HK-2 (cell line): ENCODE results near the gene AREG.

Experiments
- DNase-seq: peaks from one replicate; pipeline ENCODE4 v3.0.0-alpha.2; 2018; ENCODE audit not compliant: unreplicated experiment

Gene AREG

GRCh38 chr4:74463123-74463522, 18.2 kb downstream of the AREG start:
- DNase-seq, result no peak

GRCh38 chr4:74464291-74464690, 19.4 kb downstream of the AREG start:
- DNase-seq, result no peak

GRCh38 chr4:74466242-74466641, 21.3 kb downstream of the AREG start:
- no peak for DNase-seq

- no peak for DNase-seq
Measured at GRCh38 chr4:74471264-74471663, 26.3 kb downstream of the AREG start.

DNA sequence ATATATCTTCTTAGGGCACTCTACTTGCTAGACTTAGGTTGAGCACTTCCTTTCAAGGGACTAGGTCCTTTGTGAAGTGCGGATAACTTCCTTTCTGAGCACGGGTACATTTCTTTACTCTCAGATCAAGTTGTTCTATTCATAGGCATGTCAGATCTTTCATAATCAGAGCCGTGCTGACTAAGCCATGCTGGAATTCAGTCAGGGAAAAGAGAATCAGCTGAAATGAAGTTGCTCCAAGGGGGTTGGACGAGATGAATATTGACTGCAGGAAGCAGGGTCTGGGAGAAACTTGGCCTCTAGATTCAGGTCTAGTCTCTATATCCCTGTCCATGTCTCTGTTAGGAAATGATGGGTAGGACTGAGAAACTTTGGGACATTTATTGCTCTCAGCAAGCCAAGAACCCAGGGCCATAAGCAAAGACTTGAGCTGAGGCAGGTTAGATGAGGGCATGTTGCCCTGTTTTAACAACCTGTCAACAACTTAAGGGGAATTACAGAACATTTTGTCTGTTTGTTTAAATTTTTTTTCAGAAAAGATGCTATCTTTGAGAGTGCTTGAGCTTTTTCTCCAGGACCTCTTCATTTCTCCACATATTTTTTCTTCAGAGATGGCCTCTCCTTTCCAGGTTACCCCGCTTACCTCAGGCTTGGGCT, 28.3 kb downstream of the AREG start:
- DNase-seq, result peak; percentile 43

GRCh38 chr4:74474345-74475090, 29.6 kb downstream of the AREG start:
- no peak for DNase-seq

- no peak for DNase-seq
Measured at GRCh38 chr4:74475091-74475800, 30.3 kb downstream of the AREG start.

GRCh38 chr4:74475946-74476345, 31.0 kb downstream of the AREG start:
- no peak for DNase-seq

GRCh38 chr4:74479009-74479408, 34.1 kb downstream of the AREG start:
- DNase-seq, result no peak

DNA sequence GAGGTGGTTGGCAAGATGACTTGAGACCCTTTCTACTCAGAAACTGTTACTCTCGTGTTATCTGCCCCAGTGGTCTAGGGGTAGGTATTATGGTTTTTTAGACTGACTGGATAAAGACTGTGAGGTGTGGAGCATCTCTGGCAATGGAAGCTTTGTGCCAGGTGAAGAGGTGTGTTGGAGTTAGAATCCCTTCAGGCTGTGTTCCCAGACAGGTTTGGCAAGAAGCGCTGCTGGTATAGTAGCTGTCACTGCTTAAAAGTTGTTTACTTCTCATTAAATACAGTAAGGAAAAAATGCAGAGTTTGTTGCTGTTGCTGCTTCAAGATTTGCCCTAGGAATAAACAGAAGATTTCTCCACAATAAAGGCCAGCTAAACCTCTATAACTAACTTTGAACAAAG, 35.3 kb downstream of the AREG start:
- DNase-seq, result no peak

GRCh38 chr4:74481891-74482609, 37.1 kb downstream of the AREG start:
- no peak for DNase-seq

DNA sequence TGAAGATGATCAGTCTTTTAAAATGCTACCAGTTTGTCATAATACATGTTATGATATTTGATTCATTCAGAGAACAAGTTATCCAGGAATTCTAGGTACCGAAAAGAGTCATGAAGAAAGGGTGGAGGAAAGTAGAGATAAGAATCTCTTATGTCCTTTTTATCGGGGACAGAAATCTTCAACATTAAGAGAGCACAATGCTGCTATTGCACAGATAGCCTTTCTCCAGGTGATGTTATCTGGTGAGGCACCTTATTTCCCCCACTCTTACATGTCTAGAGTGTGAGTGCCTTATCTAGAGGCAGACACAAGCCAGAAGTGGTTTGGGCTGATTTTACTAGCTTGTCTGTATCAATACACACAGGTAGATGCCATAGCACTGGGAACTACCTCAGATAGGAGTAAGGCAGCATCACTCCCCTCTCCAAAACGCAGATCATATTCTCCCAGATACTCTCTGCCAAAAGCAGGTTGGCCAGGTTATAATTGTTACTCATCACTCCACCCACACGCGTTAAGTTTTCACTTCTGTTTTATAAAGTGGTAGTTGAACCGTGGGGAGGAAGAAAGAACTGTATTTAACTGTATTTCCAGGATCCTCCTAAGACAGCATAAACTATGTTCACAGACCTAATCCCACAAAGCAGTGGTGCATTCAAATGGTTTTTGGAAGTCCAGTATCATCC, 38.4 kb downstream of the AREG start:
- no peak for DNase-seq

GRCh38 chr4:74486905-74487304, 42.0 kb downstream of the AREG start:
- DNase-seq, result no peak

DNA sequence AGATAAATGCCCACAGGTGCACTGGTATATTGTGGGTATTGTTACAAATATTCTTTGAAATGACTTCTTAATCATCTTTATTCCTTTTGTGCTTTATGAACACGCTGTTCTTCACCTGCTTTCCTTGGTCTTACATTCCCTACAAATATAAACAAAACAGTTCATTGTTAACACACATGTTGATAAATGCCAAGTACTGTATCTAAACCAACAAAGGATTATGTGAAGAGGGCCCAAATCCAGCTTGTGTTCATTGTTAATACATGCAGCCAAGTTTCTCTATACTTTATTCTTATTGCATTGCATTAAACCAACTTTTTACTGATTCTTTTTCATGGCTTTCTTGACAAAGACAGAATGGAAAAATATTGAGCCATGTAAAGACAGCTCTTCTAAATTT, 42.8 kb downstream of the AREG start:
- no peak for DNase-seq

- no peak for DNase-seq
Measured at GRCh38 chr4:74490736-74491135, 45.8 kb downstream of the AREG start.

- peak; percentile 25 for DNase-seq
Measured at GRCh38 chr4:74499986-74500781, 55.2 kb downstream of the AREG start.

- DNase-seq, result no peak
Measured at GRCh38 chr4:74501579-74501978, 56.6 kb downstream of the AREG start.

- no peak for DNase-seq
Measured at GRCh38 chr4:74503580-74503979, 58.6 kb downstream of the AREG start.

DNA sequence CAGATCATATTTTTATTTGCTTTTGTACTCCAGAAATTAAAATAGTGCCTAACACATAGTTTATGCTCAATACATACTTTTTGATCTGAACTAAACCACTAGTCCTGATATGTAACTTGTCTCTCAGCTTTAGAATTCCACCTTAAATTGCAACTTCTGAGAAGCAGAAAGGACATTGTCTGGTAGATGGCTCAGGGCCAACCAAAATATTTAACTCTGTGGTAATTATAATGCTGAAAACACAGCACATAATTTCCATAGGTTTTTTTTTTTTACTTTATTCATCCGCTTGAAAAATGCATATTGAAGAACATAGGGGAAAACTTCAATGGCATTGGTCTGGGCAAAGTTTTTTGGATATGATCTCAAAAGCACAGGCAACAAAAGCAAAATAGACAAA, 59.3 kb downstream of the AREG start:
- no peak for DNase-seq
